PC-3 (cell line): ENCODE results near the gene GDF11.

ENCODE experiments used
- EZH2 ChIP-seq: fragments of 300-600 bp; sonication (generic); IDR thresholded peaks from one replicate; pipeline ENCODE4 v1.6.1; 2017; ENCODE audit warnings: antibody characterized with exemption, mild to moderate bottlenecking, low read length; ENCODE audit not compliant: unreplicated experiment
- EZH2phosphoT487 ChIP-seq: fragments of 300-600 bp; sonication (generic); IDR thresholded peaks from 2 replicates; pipeline ENCODE4 v1.6.1; 2018; ENCODE audit warnings: mild to moderate bottlenecking, antibody characterized with exemption, low read length, borderline replicate concordance
- TF ChIP-seq, protein P1 (sequence below): fragments of 300-600 bp; sonication (generic); conservative IDR thresholded peaks from 2 replicates; pipeline ENCODE4 v1.5.1; 2017; ENCODE audit warnings: antibody characterized with exemption, low read depth, mild to moderate bottlenecking, low read length

DNA sequence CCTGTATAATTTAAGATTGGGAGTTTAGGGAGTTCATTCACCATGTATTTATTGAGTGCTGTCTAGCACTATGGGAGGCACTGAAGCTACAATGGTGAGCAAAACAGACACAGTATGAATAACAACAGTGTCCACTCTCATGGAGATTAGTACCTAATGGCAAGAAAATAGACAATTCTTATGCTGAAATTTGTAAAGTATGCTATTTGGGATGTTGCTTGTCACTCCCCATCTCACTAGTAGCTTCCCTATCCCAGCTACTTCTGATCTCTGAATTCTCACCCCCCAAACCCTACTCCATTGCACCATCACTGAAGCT, 4.0 kb downstream of the GDF11 start:
- TF ChIP-seq, protein P1, sequence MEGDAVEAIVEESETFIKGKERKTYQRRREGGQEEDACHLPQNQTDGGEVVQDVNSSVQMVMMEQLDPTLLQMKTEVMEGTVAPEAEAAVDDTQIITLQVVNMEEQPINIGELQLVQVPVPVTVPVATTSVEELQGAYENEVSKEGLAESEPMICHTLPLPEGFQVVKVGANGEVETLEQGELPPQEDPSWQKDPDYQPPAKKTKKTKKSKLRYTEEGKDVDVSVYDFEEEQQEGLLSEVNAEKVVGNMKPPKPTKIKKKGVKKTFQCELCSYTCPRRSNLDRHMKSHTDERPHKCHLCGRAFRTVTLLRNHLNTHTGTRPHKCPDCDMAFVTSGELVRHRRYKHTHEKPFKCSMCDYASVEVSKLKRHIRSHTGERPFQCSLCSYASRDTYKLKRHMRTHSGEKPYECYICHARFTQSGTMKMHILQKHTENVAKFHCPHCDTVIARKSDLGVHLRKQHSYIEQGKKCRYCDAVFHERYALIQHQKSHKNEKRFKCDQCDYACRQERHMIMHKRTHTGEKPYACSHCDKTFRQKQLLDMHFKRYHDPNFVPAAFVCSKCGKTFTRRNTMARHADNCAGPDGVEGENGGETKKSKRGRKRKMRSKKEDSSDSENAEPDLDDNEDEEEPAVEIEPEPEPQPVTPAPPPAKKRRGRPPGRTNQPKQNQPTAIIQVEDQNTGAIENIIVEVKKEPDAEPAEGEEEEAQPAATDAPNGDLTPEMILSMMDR, result no peak
- TF ChIP-seq EZH2 (no peak), EZH2phosphoT487 (no peak)
